ENCODE data around the gene SYNE1. TPM values are rescaled to one million over a fixed set of nuclear protein-coding genes. Genes with fewer than 3 reads are reported as not detected.

SYNE1 gene
- total RNA-seq, 1 donor from 2014 or later, result 6.0 TPM

DNA sequence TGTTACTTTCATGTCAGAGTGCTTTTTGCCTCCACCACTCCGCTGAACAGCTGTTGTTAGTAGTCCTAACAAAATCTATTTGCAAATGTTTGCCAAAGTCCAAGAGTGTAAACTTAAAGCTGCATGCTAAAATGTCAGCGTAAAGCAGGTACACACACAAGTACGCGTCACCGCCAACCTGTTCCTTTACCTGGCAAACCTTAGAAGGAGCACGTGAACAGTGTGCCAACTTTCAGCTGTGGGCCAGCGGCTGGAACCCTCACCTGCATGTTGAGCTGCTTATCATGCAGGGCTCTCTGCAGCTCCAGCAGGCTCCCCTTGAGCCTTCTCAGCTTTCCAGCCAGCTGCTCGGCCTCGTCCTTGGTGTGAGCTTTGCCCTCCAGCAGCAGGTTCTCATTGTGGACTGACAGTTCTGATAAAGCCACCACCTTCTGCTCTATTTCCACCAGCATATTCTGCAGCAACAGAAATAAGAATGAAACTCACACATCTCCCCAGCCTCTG, 359.3 kb downstream of the SYNE1 start:
- H3K4me3 ChIP-seq, result no peak overlapping the region
- no peak overlapping the region for H3K27ac ChIP-seq
- Mint-ChIP-seq H3K4me1 (no peaks in the 10 kb centered on the region), H3K27me3 (ENCODE audit: insufficient read depth, low read depth) (no peaks in the 10 kb centered on the region), H3K27ac (no peak overlapping the region), H3K9me3 (no peaks in the 10 kb centered on the region), H3K4me3 (no peak overlapping the region), H3K36me3 (peaks cover 9% of the 10 kb centered on the region)
- H3K4me2 ChIP-seq, result no peak overlapping the region
- H3F3A ChIP-seq (ENCODE audit: low read depth), result no peaks in the 10 kb centered on the region
- H3K4me1 ChIP-seq, result no peaks in the 10 kb centered on the region
- no peaks in the 10 kb centered on the region for H3K9me3 ChIP-seq (ENCODE audit: low read depth)
- no peaks in the 10 kb centered on the region for H3K27me3 ChIP-seq
- no peak overlapping the region for H2AFZ ChIP-seq (replicated peaks)
- H4K20me1 ChIP-seq (ENCODE audit: low read depth), result no peaks in the 10 kb centered on the region
- TF ChIP-seq CTCF (IDR thresholded peaks at IDR 0.05) (no peak), EZH2phosphoT487 (IDR thresholded peaks at IDR 0.05) (no peak), EZH2 (IDR thresholded peaks at IDR 0.05) (no peak)
- no peak for DNase-seq (ENCODE audit: low spot score)
- no peaks in the 10 kb centered on the region for H3K36me3 ChIP-seq
- no peak overlapping the region for H3K9ac ChIP-seq
- no peaks in the 10 kb centered on the region for H3K79me2 ChIP-seq (ENCODE audit: low read depth)

DNA sequence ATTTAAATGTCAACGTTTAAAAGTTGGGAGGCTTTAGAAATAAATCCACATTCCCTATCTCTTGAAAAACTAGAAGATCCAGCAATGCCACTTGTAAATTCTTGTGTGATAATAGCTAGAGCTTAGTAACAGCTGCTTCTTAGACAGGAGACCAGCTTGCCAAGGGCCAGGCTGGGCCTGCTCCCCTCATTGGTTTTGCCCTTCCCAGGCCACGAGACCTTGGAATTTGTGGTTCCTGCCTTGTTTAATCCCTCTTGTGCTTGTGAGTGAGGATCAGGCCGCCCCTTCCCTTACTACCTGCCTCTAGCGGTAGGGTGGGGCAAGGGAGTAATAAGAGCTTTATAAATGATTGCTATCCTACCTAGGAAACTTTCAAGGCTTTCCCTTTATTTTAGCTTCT, 363.5 kb downstream of the SYNE1 start:
- Histone ChIP-seq H4K20me1 (ENCODE audit: low read depth) (no peaks in the 10 kb centered on the region), H3K9ac (no peak overlapping the region), H3K27ac (no peak overlapping the region), H3K9me3 (ENCODE audit: low read depth) (no peaks in the 10 kb centered on the region), H3K4me2 (no peak overlapping the region), H3K4me1 (no peaks in the 10 kb centered on the region), H3K27me3 (no peaks in the 10 kb centered on the region), H3K79me2 (ENCODE audit: low read depth) (no peaks in the 10 kb centered on the region), H3F3A (ENCODE audit: low read depth) (no peaks in the 10 kb centered on the region), H3K36me3 (no peaks in the 10 kb centered on the region), H3K4me3 (no peak overlapping the region), H2AFZ (replicated peaks) (no peak overlapping the region)
- Mint-ChIP-seq H3K36me3 (peaks cover 10% of the 10 kb centered on the region), H3K4me3 (no peak overlapping the region), H3K27me3 (ENCODE audit: insufficient read depth, low read depth) (no peaks in the 10 kb centered on the region), H3K9me3 (no peaks in the 10 kb centered on the region), H3K4me1 (peaks cover 14% of the 10 kb centered on the region), H3K27ac (no peak overlapping the region)
- DNase-seq (ENCODE audit: low spot score), result peak; percentile 44
- TF ChIP-seq CTCF (IDR thresholded peaks at IDR 0.05) (peak; percentile 32), EZH2 (IDR thresholded peaks at IDR 0.05) (no peak), EZH2phosphoT487 (IDR thresholded peaks at IDR 0.05) (no peak)

- H3K9ac ChIP-seq, result no peak overlapping the region
- H3K27me3 ChIP-seq, result no peaks in the 10 kb centered on the region
- Mint-ChIP-seq H3K27me3 (ENCODE audit: insufficient read depth, low read depth) (no peaks in the 10 kb centered on the region), H3K4me1 (peaks cover 14% of the 10 kb centered on the region), H3K36me3 (peaks cover 10% of the 10 kb centered on the region), H3K4me3 (no peak overlapping the region), H3K27ac (no peak overlapping the region), H3K9me3 (no peaks in the 10 kb centered on the region)
- DNase-seq (ENCODE audit: low spot score), result no peak
- H3K79me2 ChIP-seq (ENCODE audit: low read depth), result no peaks in the 10 kb centered on the region
- no peaks in the 10 kb centered on the region for H3K36me3 ChIP-seq
- H3K27ac ChIP-seq, result no peak overlapping the region
- H3K4me2 ChIP-seq, result no peak overlapping the region
- H3K4me3 ChIP-seq, result no peak overlapping the region
- no peaks in the 10 kb centered on the region for H3K4me1 ChIP-seq
- H4K20me1 ChIP-seq (ENCODE audit: low read depth), result no peaks in the 10 kb centered on the region
- H3K9me3 ChIP-seq (ENCODE audit: low read depth), result no peaks in the 10 kb centered on the region
- TF ChIP-seq EZH2phosphoT487 (IDR thresholded peaks at IDR 0.05), result no peak
- no peaks in the 10 kb centered on the region for H3F3A ChIP-seq (ENCODE audit: low read depth)
- H2AFZ ChIP-seq (replicated peaks), result no peak overlapping the region
Measured at GRCh38 chr6:152273002-152273401, 364.2 kb downstream of the SYNE1 start.

DNA sequence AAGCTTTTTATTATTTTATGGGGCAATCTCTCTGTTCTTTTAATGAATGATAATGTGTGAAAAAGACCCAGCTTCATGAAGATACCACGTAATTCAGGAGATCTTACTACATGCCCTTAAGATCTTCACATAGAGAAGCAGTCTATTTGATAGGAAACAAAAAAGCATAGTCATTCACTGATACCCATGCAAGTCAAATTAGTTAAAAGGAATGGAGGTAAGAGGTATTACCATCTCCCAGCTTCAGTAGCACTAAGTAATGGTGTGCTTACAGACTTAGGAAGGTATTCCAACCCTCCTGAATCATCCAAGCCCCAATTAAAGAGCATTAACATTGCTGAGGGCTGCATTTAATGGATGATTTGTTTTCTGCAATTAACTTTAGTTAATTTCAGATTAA, 364.7 kb downstream of the SYNE1 start:
- Histone ChIP-seq H3K9me3 (ENCODE audit: low read depth) (no peaks in the 10 kb centered on the region), H4K20me1 (ENCODE audit: low read depth) (no peaks in the 10 kb centered on the region), H3K36me3 (no peaks in the 10 kb centered on the region), H3K27me3 (no peaks in the 10 kb centered on the region), H3K4me1 (no peaks in the 10 kb centered on the region), H3F3A (ENCODE audit: low read depth) (no peaks in the 10 kb centered on the region), H2AFZ (replicated peaks) (no peak overlapping the region), H3K4me3 (no peak overlapping the region), H3K4me2 (no peak overlapping the region), H3K27ac (no peak overlapping the region), H3K79me2 (ENCODE audit: low read depth) (no peaks in the 10 kb centered on the region), H3K9ac (no peak overlapping the region)
- peaks cover 14% of the 10 kb centered on the region for H3K4me1 Mint-ChIP-seq
- H3K9me3 Mint-ChIP-seq, result no peaks in the 10 kb centered on the region
- peaks cover 8% of the 10 kb centered on the region for H3K36me3 Mint-ChIP-seq
- DNase-seq (ENCODE audit: low spot score), result no peak
- TF ChIP-seq EZH2phosphoT487 (IDR thresholded peaks at IDR 0.05) (no peak), EZH2 (IDR thresholded peaks at IDR 0.05) (no peak), CTCF (IDR thresholded peaks at IDR 0.05) (no peak)
- H3K4me3 Mint-ChIP-seq, result no peak overlapping the region
- no peaks in the 10 kb centered on the region for H3K27me3 Mint-ChIP-seq (ENCODE audit: insufficient read depth, low read depth)
- H3K27ac Mint-ChIP-seq, result no peak overlapping the region

Measured in neural progenitor cell (in vitro differentiated cells).